ENCODE data around the gene WFDC1. TPM values are rescaled to one million over a fixed set of nuclear protein-coding genes. Genes with fewer than 3 reads are reported as not detected.

Gene WFDC1
- total RNA-seq, 1 donor from 2014 or later, result 0.14 TPM

- Mint-ChIP-seq H3K9me3 (peaks cover 3% of the 10 kb centered on the region), H3K4me1 (peaks cover 21% of the 10 kb centered on the region), H3K27me3 (ENCODE audit: low read depth) (peaks cover 7% of the 10 kb centered on the region), H3K4me3 (no peak overlapping the region), H3K36me3 (ENCODE audit: low read depth) (no peaks in the 10 kb centered on the region), H3K27ac (ENCODE audit: unreplicated experiment) (no peak overlapping the region)
- no peak for DNase-seq (ENCODE audit: low read depth, low spot score)
- no peak for TF ChIP-seq CTCF (conservative IDR thresholded peaks at IDR 0.05)
Observed at GRCh38 chr16:84378567-84378966, 83.9 kb downstream of the WFDC1 start.

- Mint-ChIP-seq H3K36me3 (ENCODE audit: low read depth) (no peaks in the 10 kb centered on the region), H3K27me3 (ENCODE audit: low read depth) (peaks cover 3% of the 10 kb centered on the region), H3K4me1 (peaks cover 16% of the 10 kb centered on the region), H3K4me3 (no peak overlapping the region), H3K27ac (ENCODE audit: unreplicated experiment) (no peak overlapping the region), H3K9me3 (peaks cover 3% of the 10 kb centered on the region)
- no peak for TF ChIP-seq CTCF (conservative IDR thresholded peaks at IDR 0.05)
- no peak for DNase-seq (ENCODE audit: low read depth, low spot score)
Observed at GRCh38 chr16:84379008-84379708, 84.5 kb downstream of the WFDC1 start.

Other genes starting within 250 kb of the WFDC1 start
- 53.8 and 59.0 TPM in 2 replicates for gene MBTPS1, start 177.9 kb upstream of the WFDC1 start, total RNA-seq
- gene HSDL1, start 149.7 kb upstream of the WFDC1 start, total RNA-seq, result 68.2 TPM in 2 replicates
- 0.20 and 0.35 TPM in 2 replicates for gene DNAAF1, start 149.6 kb upstream of the WFDC1 start, total RNA-seq
- gene TAF1C, start 107.8 kb upstream of the WFDC1 start, total RNA-seq, result 76.0 and 86.4 TPM in 2 replicates
- not detected in 2 replicates for gene ADAD2, start 103.7 kb upstream of the WFDC1 start, total RNA-seq
- gene KCNG4, start 54.9 kb upstream of the WFDC1 start, total RNA-seq, result not detected in 2 replicates
- gene ATP2C2, start 73.7 kb downstream of the WFDC1 start, total RNA-seq, result 0.16 and 0.30 TPM in 2 replicates
- gene MEAK7, start 209.8 kb downstream of the WFDC1 start, total RNA-seq, result 29.5 and 30.8 TPM in 2 replicates

All from neural crest cell (in vitro differentiated cells).